Neuronal stem cell (in vitro differentiated cells): ENCODE measurements around the gene HDAC3.

Experiments used
- DNase-seq: peaks from one replicate; pipeline ENCODE4 v3.0.0-alpha.2; 2013; ENCODE audit warnings: low spot score
- H2AFZ ChIP-seq: one replicate; pipeline ENCODE4 v1.6.1; 2013; ENCODE audit warnings: mild to moderate bottlenecking, low read length, inconsistent platforms
- H2AK5ac ChIP-seq: 2 replicates; pipeline ENCODE4 v1.6.1; 2013; ENCODE audit warnings: low read depth, mild to moderate bottlenecking, inconsistent platforms, low read length, moderate library complexity, mixed read lengths
- H2BK120ac ChIP-seq: 2 replicates; pipeline ENCODE4 v1.6.1; 2013; ENCODE audit warnings: low read depth, mild to moderate bottlenecking, inconsistent platforms, low read length, moderate library complexity, mixed read lengths
- H2BK12ac ChIP-seq: one replicate; pipeline ENCODE4 v1.6.1; 2013; ENCODE audit warnings: low read length, inconsistent platforms
- H2BK15ac ChIP-seq: 2 replicates; pipeline ENCODE4 v1.6.1; 2013; ENCODE audit warnings: mild to moderate bottlenecking, low read length, inconsistent platforms, mixed read lengths
- H2BK5ac ChIP-seq: one replicate; pipeline ENCODE4 v1.6.1; 2013; ENCODE audit warnings: inconsistent platforms, mild to moderate bottlenecking, low read length, moderate library complexity
- H3K14ac ChIP-seq: one replicate; pipeline ENCODE4 v1.6.1; 2013; ENCODE audit warnings: low read length, inconsistent platforms
- H3K18ac ChIP-seq: 2 replicates; pipeline ENCODE4 v1.6.1; 2013; ENCODE audit warnings: low read length, inconsistent platforms
- H3K23ac ChIP-seq: 2 replicates; pipeline ENCODE4 v1.6.1; 2013; ENCODE audit warnings: low read depth, mild to moderate bottlenecking, mixed read lengths, low read length, inconsistent platforms; ENCODE audit not compliant: poor library complexity
- H3K27ac ChIP-seq: replicated peaks from 3 replicates; pipeline ENCODE4 v1.5.1; 2013; ENCODE audit warnings: low read length, inconsistent platforms
- H3K27me3 ChIP-seq, 3 experiments: 2 replicates each; pipeline ENCODE4 v1.6.1; 2013; ENCODE audit warnings: low read length in 3 of 3, mild to moderate bottlenecking in 2 of 3, inconsistent platforms in 1 of 3, low read depth in 1 of 3, mixed read lengths in 1 of 3, moderate library complexity in 1 of 3; ENCODE audit not compliant: control insufficient read depth in 3 of 3, insufficient read depth in 3 of 3
- H3K36me3 ChIP-seq, 2 donors: replicated peaks in 1 of 2; 2 replicates each; pipeline ENCODE4 v1.6.1; 2013; ENCODE audit warnings: low read length in 2 of 2; ENCODE audit not compliant: control insufficient read depth in 2 of 2, insufficient read depth in 2 of 2
- H3K4ac ChIP-seq: 2 replicates; pipeline ENCODE4 v1.6.1; 2013; ENCODE audit warnings: inconsistent platforms, mild to moderate bottlenecking, low read length, moderate library complexity
- H3K4me1 ChIP-seq, 2 donors: 1 replicate in 1 of 2; 2 replicates in 1 of 2; pipeline ENCODE4 v1.6.1; 2013; ENCODE audit warnings: low read length in 2 of 2, low read depth in 1 of 2; ENCODE audit not compliant: control insufficient read depth in 2 of 2, insufficient read depth in 1 of 2
- H3K4me2 ChIP-seq: one replicate; pipeline ENCODE4 v1.6.1; 2013; ENCODE audit warnings: mild to moderate bottlenecking, low read length, inconsistent platforms; ENCODE audit not compliant: insufficient read depth, poor library complexity, severe bottlenecking
- H3K4me3 ChIP-seq, 2 donors: 2 replicates each; pipeline ENCODE4 v1.5.1; 2013; ENCODE audit warnings: low read length in 2 of 2, mild to moderate bottlenecking in 2 of 2, inconsistent platforms in 1 of 2, moderate library complexity in 1 of 2
- H3K79me1 ChIP-seq: one replicate; pipeline ENCODE4 v1.6.1; 2013; ENCODE audit warnings: low read depth, mild to moderate bottlenecking, inconsistent platforms, low read length, moderate library complexity
- H3K9ac ChIP-seq: one replicate; pipeline ENCODE4 v1.6.1; 2013; ENCODE audit warnings: mild to moderate bottlenecking, low read depth, low read length, inconsistent platforms; ENCODE audit not compliant: poor library complexity
- H3K9me3 ChIP-seq, 2 donors: replicated peaks in 1 of 2; 2 replicates each; pipeline versions ENCODE3 to v1.6.1; 2013; ENCODE audit warnings: low read length in 2 of 2, mild to moderate bottlenecking in 2 of 2, inconsistent platforms in 1 of 2, low read depth in 1 of 2, mixed read lengths in 1 of 2, moderate library complexity in 1 of 2; ENCODE audit not compliant: control insufficient read depth in 2 of 2, insufficient read depth in 1 of 2
- H4K8ac ChIP-seq: one replicate; pipeline ENCODE4 v1.6.1; 2013; ENCODE audit warnings: low read depth, mild to moderate bottlenecking, inconsistent platforms, low read length, moderate library complexity
- H4K91ac ChIP-seq: one replicate; pipeline ENCODE4 v1.6.1; 2013; ENCODE audit warnings: low read length, low read depth, mild to moderate bottlenecking, inconsistent platforms; ENCODE audit not compliant: poor library complexity
- WGBS, 2 donors: extraction: QIAGEN DNeasy Blood & Tissue Kit; methylation state at CpG; one replicate each; pipeline ENCODE4 v1.1.7; 2013; ENCODE audit warnings: missing lambda C conversion rate in 2 of 2, mixed read lengths in 1 of 2; ENCODE audit not compliant: insufficient read length in 2 of 2, insufficient replicate concordance in 1 of 2; ENCODE audit errors: extremely low coverage in 2 of 2; 5-methylcytosine and 5-hydroxymethylcytosine counted together

HDAC3 gene

GRCh38 chr5:141657937-141658545 is 21.4 kb upstream of the HDAC3 start:
- H2AFZ ChIP-seq = no peak overlapping the region
- no peaks in the 10 kb centered on the region for H3K9me3 ChIP-seq
- no peak overlapping the region for H2BK12ac ChIP-seq
- H3K14ac ChIP-seq = no peak overlapping the region
- H2BK15ac ChIP-seq = no peak overlapping the region
- no peaks in the 10 kb centered on the region for H3K4me1 ChIP-seq
- H4K8ac ChIP-seq = no peak overlapping the region
- H3K4me2 ChIP-seq = no peak overlapping the region
- H3K27ac ChIP-seq = no peak overlapping the region
- no peak overlapping the region for H3K4ac ChIP-seq
- no peak overlapping the region for H2AK5ac ChIP-seq
- no peak overlapping the region for H3K18ac ChIP-seq
- H2BK5ac ChIP-seq = no peak overlapping the region
- WGBS, 2 donors = no CpG with 5 or more reads among the region's 8 CpGs
- H3K9ac ChIP-seq = no peak overlapping the region
- no peak overlapping the region for H2BK120ac ChIP-seq
- no peak for DNase-seq
- H3K79me1 ChIP-seq = no peaks in the 10 kb centered on the region
- H3K27me3 ChIP-seq = no peaks in the 10 kb centered on the region
- no peak overlapping the region for H4K91ac ChIP-seq
- peaks cover 30 to 33% of the 10 kb centered on the region in 2 donors for H3K36me3 ChIP-seq
- no peak overlapping the region for H3K23ac ChIP-seq
- H3K4me3 ChIP-seq = no peak overlapping the region

GRCh38 chr5:141657404-141657803 is 20.8 kb upstream of the HDAC3 start:
- no peaks in the 10 kb centered on the region for H3K79me1 ChIP-seq
- no peak overlapping the region for H3K9ac ChIP-seq
- no peak overlapping the region for H2AFZ ChIP-seq
- no peak overlapping the region for H4K91ac ChIP-seq
- no peak overlapping the region for H3K4me2 ChIP-seq
- no peak overlapping the region for H3K4me3 ChIP-seq
- H4K8ac ChIP-seq = no peak overlapping the region
- H3K4ac ChIP-seq = no peak overlapping the region
- peaks cover 30 to 33% of the 10 kb centered on the region in 2 donors for H3K36me3 ChIP-seq
- H3K4me1 ChIP-seq = no peaks in the 10 kb centered on the region
- no peak for DNase-seq
- no peak overlapping the region for H2BK120ac ChIP-seq
- H3K14ac ChIP-seq = no peak overlapping the region
- no peak overlapping the region for H3K27ac ChIP-seq
- H2BK5ac ChIP-seq = no peak overlapping the region
- no peaks in the 10 kb centered on the region for H3K9me3 ChIP-seq
- H3K27me3 ChIP-seq = no peaks in the 10 kb centered on the region
- no peak overlapping the region for H2AK5ac ChIP-seq
- WGBS, 2 donors = no CpG with 5 or more reads among the region's 1 CpG
- H2BK15ac ChIP-seq = no peak overlapping the region
- no peak overlapping the region for H3K23ac ChIP-seq
- H3K18ac ChIP-seq = no peak overlapping the region
- H2BK12ac ChIP-seq = no peak overlapping the region

GRCh38 chr5:141656396-141656795 is 19.7 kb upstream of the HDAC3 start:
- Histone ChIP-seq H2AFZ (no peak overlapping the region), H3K4ac (no peak overlapping the region), H3K9ac (no peak overlapping the region), H4K91ac (no peak overlapping the region), H2BK15ac (no peak overlapping the region), H3K23ac (no peak overlapping the region), H3K4me2 (no peak overlapping the region), H3K14ac (no peak overlapping the region), H3K27ac (no peak overlapping the region), H3K18ac (no peak overlapping the region), H3K36me3 (peaks cover 30% of the 10 kb centered on the region in 2 donors), H2BK5ac (no peak overlapping the region), H3K27me3 (no peaks in the 10 kb centered on the region), H2BK120ac (no peak overlapping the region), H4K8ac (no peak overlapping the region), H3K79me1 (no peaks in the 10 kb centered on the region), H3K4me1 (peaks cover 0 to 3% of the 10 kb centered on the region in 2 donors), H2AK5ac (no peak overlapping the region), H3K4me3 (no peak overlapping the region), H2BK12ac (no peak overlapping the region), H3K9me3 (no peaks in the 10 kb centered on the region)
- WGBS, 2 donors = no CpG with 5 or more reads among the region's 9 CpGs
- no peak for DNase-seq

- no peak overlapping the region for H2AFZ ChIP-seq
These were observed 18.4 kb upstream of the HDAC3 start for GRCh38 chr5:141655020-141655419.

More at GRCh38 chr5:141655020-141655419, 18.4 kb upstream of the HDAC3 start:
- no peak overlapping the region for H3K4ac ChIP-seq
- H3K9me3 ChIP-seq = no peaks in the 10 kb centered on the region
- no peak for DNase-seq
- H3K4me3 ChIP-seq = no peak overlapping the region
- no peak overlapping the region for H3K18ac ChIP-seq
- no peak overlapping the region for H4K91ac ChIP-seq
- no peaks in the 10 kb centered on the region for H3K27me3 ChIP-seq
- peak overlapping the region; percentile 45 for H3K9ac ChIP-seq
- no peak overlapping the region for H2BK120ac ChIP-seq
- H3K23ac ChIP-seq = no peak overlapping the region
- no CpG with 5 or more reads among the region's 7 CpGs for WGBS, 2 donors
- H3K4me1 ChIP-seq = peaks cover 3 to 5% of the 10 kb centered on the region in 2 donors
- no peaks in the 10 kb centered on the region for H3K79me1 ChIP-seq
- no peak overlapping the region for H2BK5ac ChIP-seq
- H3K36me3 ChIP-seq = peaks cover 30% of the 10 kb centered on the region in 2 donors
- no peak overlapping the region for H4K8ac ChIP-seq
- H2BK12ac ChIP-seq = no peak overlapping the region
- no peak overlapping the region for H3K4me2 ChIP-seq
- no peak overlapping the region for H2AK5ac ChIP-seq
- no peak overlapping the region for H2BK15ac ChIP-seq
- H3K14ac ChIP-seq = no peak overlapping the region
- H3K27ac ChIP-seq = no peak overlapping the region
